Kidney glomerular epithelial cell (primary cell): ENCODE results near the gene OR1C1.
"Not testable (repeated sequence)": the region's sequence is repeated elsewhere in the genome, so short reads cannot be mapped to it uniquely, and the experiment has no call there.

Experiments used
- DNase-seq: peaks from one replicate; lab custom pipeline; 2025; lab: John Stamatoyannopoulos, UW

The OR1C1 gene, protein sequence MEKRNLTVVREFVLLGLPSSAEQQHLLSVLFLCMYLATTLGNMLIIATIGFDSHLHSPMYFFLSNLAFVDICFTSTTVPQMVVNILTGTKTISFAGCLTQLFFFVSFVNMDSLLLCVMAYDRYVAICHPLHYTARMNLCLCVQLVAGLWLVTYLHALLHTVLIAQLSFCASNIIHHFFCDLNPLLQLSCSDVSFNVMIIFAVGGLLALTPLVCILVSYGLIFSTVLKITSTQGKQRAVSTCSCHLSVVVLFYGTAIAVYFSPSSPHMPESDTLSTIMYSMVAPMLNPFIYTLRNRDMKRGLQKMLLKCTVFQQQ

GRCh38 chr1:247760456-247760855, at the start of gene OR1C1:
Gene OR1C1, minus strand, starts transcription at chr1:247760556. Its CDS starts 2,150 bp downstream, at chr1:247758406.
- no peak for DNase-seq

GRCh38 chr1:247797518-247797917, 37.2 kb upstream of the OR1C1 start:
- DNase-seq = no peak

DNA sequence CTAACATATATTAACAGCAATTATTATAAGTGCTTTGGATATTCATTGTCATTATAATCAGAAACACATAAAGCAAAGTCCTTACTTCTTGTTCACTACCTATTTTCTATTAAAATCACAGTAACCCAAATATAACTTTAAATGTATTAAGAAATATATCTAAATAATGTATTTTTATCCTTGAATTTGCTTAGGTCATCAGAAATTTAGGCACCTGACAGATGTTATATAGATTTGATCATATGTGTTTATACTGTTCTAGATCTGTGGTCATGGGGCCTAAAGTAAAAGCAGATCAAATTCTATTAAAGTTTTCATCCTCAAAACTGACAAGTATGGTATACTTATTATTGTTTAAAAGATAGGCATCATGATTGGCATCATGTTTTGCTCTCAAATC, 9.2 kb upstream of the OR1C1 start:
- DNase-seq = no peak

DNA sequence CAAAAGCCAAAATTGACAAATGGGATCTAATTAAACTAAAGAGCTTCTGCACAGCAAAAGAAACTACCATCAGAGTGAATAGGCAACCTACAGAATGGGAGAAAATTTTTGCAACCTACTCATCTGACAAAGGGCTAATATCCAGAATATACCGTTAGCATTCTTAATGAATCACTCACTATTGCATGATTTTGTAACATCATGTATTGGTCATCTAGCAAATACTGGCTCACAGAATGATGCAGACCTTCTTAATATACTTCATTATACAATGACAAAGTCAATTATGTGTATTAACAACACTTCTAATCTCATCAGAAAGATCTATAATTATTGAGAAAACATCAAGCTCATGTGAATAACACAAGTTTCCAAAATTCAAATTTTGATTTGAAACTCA, 6.0 kb downstream of the OR1C1 start:
- not testable (repeated sequence) for DNase-seq

DNA sequence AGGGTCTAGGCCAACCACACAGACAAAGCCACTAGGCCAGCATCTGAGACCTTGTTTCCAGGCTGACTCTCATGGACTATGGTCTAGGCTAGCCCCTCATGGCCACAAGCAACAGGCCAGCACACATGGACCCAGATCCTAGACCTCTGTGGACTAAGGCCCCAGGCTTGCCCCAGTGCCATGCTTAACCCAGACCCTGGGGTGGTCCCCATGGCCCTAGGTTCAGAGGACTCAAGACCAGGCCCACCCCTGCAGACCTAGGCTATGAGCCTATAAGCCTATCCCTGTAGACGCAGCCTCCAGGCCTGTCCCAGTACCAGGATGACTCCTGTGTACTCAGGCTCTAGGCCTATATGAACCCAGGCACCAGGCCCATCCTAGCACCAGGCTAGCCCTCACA, 10.5 kb downstream of the OR1C1 start:
- no peak for DNase-seq

- no peak for DNase-seq
Observed at GRCh38 chr1:247748041-247748440, 12.3 kb downstream of the OR1C1 start, which contains the start of gene OR14A2. Gene OR14A2, minus strand, starts transcription at chr1:247748141.

DNA sequence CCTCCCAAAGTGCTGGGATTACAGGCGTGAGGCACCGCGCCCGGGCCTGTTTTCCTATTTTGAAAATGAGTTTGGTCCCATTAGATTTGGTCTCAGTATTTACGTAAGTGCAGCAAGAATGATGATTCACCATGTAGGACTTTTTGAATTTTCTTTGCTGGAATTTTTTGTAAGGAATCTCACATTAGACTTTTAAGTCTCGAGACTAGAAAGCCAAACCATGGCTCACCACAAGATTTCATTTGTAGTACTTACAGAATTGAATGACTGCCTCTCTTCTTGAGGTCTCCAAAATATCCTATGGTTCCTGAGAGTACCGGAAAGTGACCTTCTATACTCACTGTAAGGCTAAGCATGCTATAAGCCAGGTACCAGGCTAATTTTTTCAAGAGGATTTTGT, 12.7 kb downstream of the OR1C1 start:
- DNase-seq = no peak

DNA sequence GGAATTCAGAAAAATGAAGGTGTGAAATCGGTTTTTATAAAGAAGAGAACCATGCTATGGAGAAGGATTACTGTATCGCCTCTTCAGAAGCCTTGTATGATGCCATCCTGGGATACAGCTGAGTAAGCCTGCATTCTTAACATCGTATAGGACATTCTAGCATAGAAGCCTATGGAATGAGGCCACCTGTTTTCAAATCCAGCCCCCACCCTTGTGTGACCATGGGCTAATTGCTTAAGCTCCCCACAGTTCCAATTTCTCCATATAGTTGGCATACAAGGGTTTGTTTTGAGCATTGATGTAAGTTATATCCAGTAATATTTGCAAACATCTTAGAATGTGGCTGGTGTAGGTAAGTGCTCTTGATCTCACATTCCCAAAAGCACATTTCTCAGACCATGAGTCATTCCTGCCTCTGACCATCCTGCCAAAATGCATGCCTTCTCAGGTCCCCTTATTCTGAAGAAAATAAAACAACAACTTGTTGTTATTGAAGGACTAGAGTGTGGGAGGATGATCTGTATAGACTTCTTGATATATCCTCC, 13.9 kb downstream of the OR1C1 start:
- no peak for DNase-seq

- DNase-seq = not testable (repeated sequence)
Observed at GRCh38 chr1:247742215-247742760, 18.1 kb downstream of the OR1C1 start.

DNA sequence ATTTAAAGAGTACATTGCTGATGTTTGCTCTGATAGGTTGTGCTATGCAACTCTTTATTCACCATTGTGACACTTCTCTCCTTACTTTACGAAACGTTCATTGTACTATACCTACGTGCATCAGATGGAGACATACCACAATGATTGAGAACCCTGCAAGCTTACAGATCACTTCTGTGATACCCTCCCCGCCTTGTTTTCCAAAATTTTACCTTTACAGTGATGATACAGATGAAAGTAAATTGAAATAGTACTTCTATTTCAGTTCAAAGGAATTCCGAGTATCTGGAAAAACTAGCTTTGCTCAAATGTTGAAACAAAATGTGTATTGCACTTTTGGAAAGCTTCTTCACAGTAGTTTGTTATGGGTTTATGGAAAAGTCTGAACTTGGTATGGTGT, 18.6 kb downstream of the OR1C1 start:
- no peak for DNase-seq

- DNase-seq = no peak
Observed at GRCh38 chr1:247740721-247741120, 19.6 kb downstream of the OR1C1 start.

DNA sequence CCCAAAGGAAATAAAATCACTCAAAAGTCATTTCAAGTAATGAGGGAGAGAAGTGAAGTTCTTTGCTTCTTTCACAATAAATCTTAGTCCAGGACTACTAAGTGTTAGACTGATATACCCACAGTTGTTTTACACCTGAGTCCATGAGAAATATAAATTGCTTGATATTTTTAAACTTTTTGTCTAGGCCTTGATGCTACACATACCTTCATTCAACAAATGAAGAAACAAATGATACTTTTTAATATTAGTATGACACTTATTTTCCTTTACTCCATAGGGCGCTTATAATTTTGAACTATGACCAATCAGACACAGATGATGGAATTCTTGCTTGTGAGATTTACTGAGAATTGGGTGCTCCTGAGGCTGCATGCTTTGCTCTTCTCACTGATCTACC, 22.0 kb downstream of the OR1C1 start, which contains the start of gene OR14K1:
Gene OR14K1 (plus strand): TSS at position 301 of the 400 bp plus-strand sequence. CDS start 0 bp downstream, at position 301.
- no peak for DNase-seq

DNA sequence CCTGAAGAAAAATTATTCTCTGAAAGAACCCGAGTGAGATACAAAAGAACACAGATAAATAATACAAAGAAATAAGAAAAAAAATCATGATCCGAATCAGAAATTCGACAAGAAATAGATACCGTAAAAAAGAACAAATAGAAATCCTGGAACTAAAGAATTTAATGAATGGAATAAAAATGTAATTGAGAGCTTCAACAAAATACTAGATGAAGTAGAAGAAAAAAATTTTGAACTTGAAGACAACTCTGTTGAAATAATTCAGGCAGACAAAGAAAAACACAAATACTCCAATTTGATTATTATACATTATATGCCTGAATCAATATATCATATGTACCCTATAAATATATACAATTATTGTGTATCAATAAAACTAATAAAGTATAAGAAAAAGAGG, 39.1 kb downstream of the OR1C1 start:
- DNase-seq = no peak

DNA sequence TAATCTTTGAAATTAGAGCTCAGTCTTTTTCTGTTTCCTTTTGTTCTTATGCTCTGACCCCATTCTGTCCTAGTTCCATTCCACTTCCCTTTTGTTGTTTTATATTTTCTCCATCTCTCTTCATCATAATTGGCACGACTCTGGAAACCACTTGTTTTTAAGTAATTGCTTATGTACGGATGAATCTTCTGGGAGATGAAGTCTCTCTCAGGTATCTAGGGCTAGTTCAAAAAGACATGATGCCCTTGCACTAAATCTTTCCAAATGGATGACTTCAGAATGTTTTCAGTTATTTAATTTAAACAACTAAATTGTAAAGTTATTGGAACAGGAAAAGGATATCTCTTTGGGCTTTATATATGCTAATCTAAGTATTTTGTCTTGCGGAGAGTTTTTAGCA, 43.8 kb downstream of the OR1C1 start, which contains the start of gene OR6F1:
Gene OR6F1 (minus strand): TSS at position 101 of the 400 bp plus-strand sequence. CDS start 3,891 bp downstream, outside the sequence.
- DNase-seq = no peak

DNA sequence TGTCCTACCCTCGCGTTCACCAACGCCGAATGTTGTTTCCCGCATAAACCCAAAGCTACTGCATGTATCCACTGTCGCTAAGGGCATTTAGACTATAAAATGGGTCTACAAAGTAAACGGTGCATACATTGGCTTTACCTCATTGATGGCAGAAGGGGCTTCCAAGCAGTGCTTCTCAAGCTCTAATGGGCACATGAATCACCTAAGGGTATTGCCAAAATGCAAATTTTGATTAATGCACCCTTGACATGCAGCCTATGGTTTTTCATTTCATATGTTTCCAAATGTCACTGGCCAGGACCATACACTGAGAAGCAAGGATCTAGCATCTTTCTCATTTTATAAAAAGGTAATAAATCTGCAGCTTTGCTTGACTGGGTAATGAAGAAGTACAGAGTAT, 46.6 kb downstream of the OR1C1 start:
- DNase-seq = no peak

- not testable (repeated sequence) for DNase-seq
Observed at GRCh38 chr1:247710681-247711080, 49.7 kb downstream of the OR1C1 start.
